IMR-90 (cell line): Measurements from ENCODE around the gene THRB. TPM values are rescaled to one million over a fixed set of nuclear protein-coding genes. Genes with fewer than 3 reads are reported as not detected.

Experiments used
- ATAC-seq: fragments of 200-7000 bp; cut with Tn5 transposase; 2 replicates; pipeline ENCODE4 v1.9.1; 2020; ENCODE audit warnings: low read depth, mild to moderate bottlenecking, moderate library complexity
- BruUV-seq: library from RNA; stranded (reverse); fragments of 400-500 nt; replicated peaks from 2 replicates; lab custom pipeline; 2021; lab: Mats Ljungman, UMichigan
- CTCF ChIA-PET: fragments of 300-600 bp; formaldehyde crosslinking; extraction: SDS; loops from one replicate; lab custom pipeline; 2021; ENCODE audit warnings: antibody characterized with exemption; lab: Yijun Ruan, JAX
- POLR2A ChIA-PET: fragments of 300-600 bp; sonication (Branson Sonifier 250); formaldehyde crosslinking; loops from one replicate; lab custom pipeline; 2022; ENCODE audit warnings: antibody characterized with exemption; ENCODE audit not compliant: unreplicated experiment; lab: Charles Lee
- DNase-seq: peaks from one replicate; pipeline ENCODE4 v3.0.0; 2013
- H2AFZ ChIP-seq: replicated peaks from 2 replicates; pipeline ENCODE3; 2013; ENCODE audit warnings: low read length, mild to moderate bottlenecking; ENCODE audit not compliant: poor library complexity
- H2AK5ac ChIP-seq: 2 replicates; pipeline ENCODE4 v1.6.1; 2013; ENCODE audit warnings: low read depth, low read length, inconsistent platforms
- H2AK9ac ChIP-seq: replicated peaks from 2 replicates; pipeline ENCODE3; 2013; ENCODE audit warnings: mild to moderate bottlenecking, low read depth, low read length, moderate library complexity; ENCODE audit not compliant: poor library complexity
- H2BK120ac ChIP-seq: 2 replicates; pipeline ENCODE4 v1.6.1; 2013; ENCODE audit warnings: low read depth, low read length, inconsistent platforms
- H2BK15ac ChIP-seq: 3 replicates; pipeline ENCODE4 v1.6.1; 2013; ENCODE audit warnings: low read depth, low read length, inconsistent platforms
- H2BK20ac ChIP-seq: 2 replicates; pipeline ENCODE4 v1.6.1; 2013; ENCODE audit warnings: low read depth, mild to moderate bottlenecking, inconsistent platforms, low read length, moderate library complexity
- H2BK5ac ChIP-seq: 2 replicates; pipeline ENCODE4 v1.6.1; 2013; ENCODE audit warnings: mild to moderate bottlenecking, low read depth, low read length, inconsistent platforms; ENCODE audit not compliant: poor library complexity, severe bottlenecking
- H3K14ac ChIP-seq: replicated peaks from 2 replicates; pipeline ENCODE4 v1.6.1; 2013; ENCODE audit warnings: low read depth, low read length, inconsistent platforms
- H3K18ac ChIP-seq: 2 replicates; pipeline ENCODE4 v1.6.1; 2013; ENCODE audit warnings: low read depth, low read length, control low read depth
- H3K23ac ChIP-seq: 2 replicates; pipeline ENCODE4 v1.6.1; 2013; ENCODE audit warnings: low read depth, low read length, inconsistent platforms
- H3K27ac ChIP-seq: 2 replicates; pipeline ENCODE4 v1.5.1; 2013; ENCODE audit warnings: mild to moderate bottlenecking, control low read depth, low read length; ENCODE audit not compliant: insufficient read depth
- H3K27me3 ChIP-seq: 2 replicates; pipeline ENCODE4 v1.6.1; 2013; ENCODE audit warnings: low read length; ENCODE audit not compliant: control insufficient read depth, insufficient read depth
- H3K36me3 ChIP-seq: 2 replicates; pipeline ENCODE4 v1.6.1; 2013; ENCODE audit warnings: low read length, mixed read lengths; ENCODE audit not compliant: control insufficient read depth, insufficient read depth
- H3K4ac ChIP-seq: 2 replicates; pipeline ENCODE4 v1.6.1; 2013; ENCODE audit warnings: low read depth, low read length, inconsistent platforms
- H3K4me1 ChIP-seq: 2 replicates; pipeline ENCODE4 v1.6.1; 2013; ENCODE audit warnings: low read length, mixed read lengths; ENCODE audit not compliant: control insufficient read depth, insufficient read depth
- H3K4me2 ChIP-seq: 2 replicates; pipeline ENCODE4 v1.6.1; 2013; ENCODE audit warnings: low read depth, mild to moderate bottlenecking, control low read depth, low read length, moderate library complexity
- H3K4me3 ChIP-seq: 2 replicates; pipeline ENCODE4 v1.5.1; 2013; ENCODE audit warnings: low read depth, mild to moderate bottlenecking, control low read depth, low read length, moderate library complexity; ENCODE audit not compliant: insufficient read depth
- H3K56ac ChIP-seq: 2 replicates; pipeline ENCODE4 v1.6.1; 2013; ENCODE audit warnings: low read length, inconsistent platforms; ENCODE audit not compliant: insufficient read depth; ENCODE audit errors: extremely low read depth
- H3K79me1 ChIP-seq, 2 experiments: 2 replicates each; pipeline ENCODE4 v1.6.1; 2013; ENCODE audit warnings: low read length in 2 of 2, inconsistent platforms in 1 of 2, low read depth in 1 of 2
- H3K9ac ChIP-seq: 2 replicates; pipeline ENCODE4 v1.6.1; 2013; ENCODE audit warnings: low read depth, low read length, control low read depth
- H3K9me1 ChIP-seq: 2 replicates; pipeline ENCODE4 v1.6.1; 2013; ENCODE audit warnings: low read length, inconsistent platforms; ENCODE audit not compliant: insufficient read depth
- H3K9me3 ChIP-seq: 2 replicates; pipeline ENCODE4 v1.6.1; 2013; ENCODE audit warnings: low read length; ENCODE audit not compliant: control insufficient read depth, insufficient read depth
- H4K20me1 ChIP-seq: 2 replicates; pipeline ENCODE4 v1.6.1; 2013; ENCODE audit warnings: low read length, inconsistent platforms; ENCODE audit not compliant: insufficient read depth
- H4K5ac ChIP-seq: 2 replicates; pipeline ENCODE4 v1.6.1; 2013; ENCODE audit warnings: mild to moderate bottlenecking, low read depth, low read length, control low read depth
- H4K8ac ChIP-seq, 2 experiments: 2 replicates each; pipeline ENCODE4 v1.6.1; 2013; ENCODE audit warnings: low read depth in 2 of 2, low read length in 2 of 2, control low read depth in 1 of 2, inconsistent platforms in 1 of 2
- H4K91ac ChIP-seq: 2 replicates; pipeline ENCODE4 v1.6.1; 2013; ENCODE audit warnings: low read depth, low read length, inconsistent platforms; ENCODE audit not compliant: insufficient read depth
- BHLHE40 ChIP-seq: fragments of 150-350 bp; IDR thresholded peaks from 2 replicates; pipeline ENCODE4 v1.6.1; 2016; ENCODE audit warnings: mild to moderate bottlenecking, low read depth, low read length
- CHD1 ChIP-seq: IDR thresholded peaks from 2 replicates; pipeline ENCODE4 v1.6.1; 2012; ENCODE audit warnings: low read depth, low read length, improper control_type of control experiment
- FOS ChIP-seq: fragments of 150-350 bp; IDR thresholded peaks from 2 replicates; pipeline ENCODE4 v1.6.1; 2016; ENCODE audit warnings: low read depth, low read length
- RAD21 ChIP-seq: IDR thresholded peaks from 2 replicates; pipeline ENCODE4 v1.6.1; 2012; ENCODE audit warnings: low read length, improper control_type of control experiment
- SMC3 ChIP-seq: fragments of 150-350 bp; IDR thresholded peaks from 2 replicates; pipeline ENCODE4 v1.6.1; 2016; ENCODE audit warnings: low read depth, mild to moderate bottlenecking, antibody characterized with exemption, low read length, moderate library complexity
- WGBS, 2 experiments: methylation state at CpG; one replicate each; pipeline versions ENCODE4 v1.1.5 to v1.1.7; 2013; ENCODE audit warnings: missing lambda C conversion rate in 2 of 2; ENCODE audit not compliant: insufficient read length in 1 of 2; ENCODE audit errors: extremely low coverage in 2 of 2; 5-methylcytosine and 5-hydroxymethylcytosine counted together
- dilution Hi-C: fragments of 300-500 bp; cut with HindIII; formaldehyde crosslinking; loops from one replicate; pipeline ENCODE4 v1.14.3; 2018; ENCODE audit warnings: low sequenced_read_pairs; ENCODE audit not compliant: unreplicated experiment
- in situ Hi-C: fragments of 300-500 bp; cut with MboI; formaldehyde crosslinking; loops from 3 replicates; pipeline ENCODE4 v1.14.3; 2019; ENCODE audit warnings: low sequenced_read_pairs, inconsistent platforms, mixed read lengths
- intact Hi-C: fragments of 100-400 bp; cut with micrococcal nuclease; formaldehyde crosslinking; loops from 2 replicates; pipeline ENCODE4 v1.10.0; 2022
- polyA plus RNA-seq, 3 experiments: library from polyadenylated mRNA; depleted of rRNA; stranded (reverse); fragments of >200 nt; gene quantifications; 2 replicates each; pipeline ENCODE4 v1.2.3, GENCODE V29; 2012; ENCODE audit warnings: low replicate concordance in 1 of 3
- total RNA-seq: library from RNA; depleted of rRNA; stranded (reverse); fragments of >200 nt; gene quantifications from 2 replicates; pipeline ENCODE4 v1.2.3, GENCODE V29; 2012
- TF ChIP-seq, protein P1 (sequence below): conservative IDR thresholded peaks from 2 replicates; pipeline ENCODE4 v1.5.1; 2012; ENCODE audit warnings: mild to moderate bottlenecking, low read depth, low read length, improper control_type of control experiment

The THRB gene
- total and polyA plus RNA-seq, 2 of the 4 experiments (the other 2 are of a cell fraction) = under 0.01 TPM; not detected in 1

DNA sequence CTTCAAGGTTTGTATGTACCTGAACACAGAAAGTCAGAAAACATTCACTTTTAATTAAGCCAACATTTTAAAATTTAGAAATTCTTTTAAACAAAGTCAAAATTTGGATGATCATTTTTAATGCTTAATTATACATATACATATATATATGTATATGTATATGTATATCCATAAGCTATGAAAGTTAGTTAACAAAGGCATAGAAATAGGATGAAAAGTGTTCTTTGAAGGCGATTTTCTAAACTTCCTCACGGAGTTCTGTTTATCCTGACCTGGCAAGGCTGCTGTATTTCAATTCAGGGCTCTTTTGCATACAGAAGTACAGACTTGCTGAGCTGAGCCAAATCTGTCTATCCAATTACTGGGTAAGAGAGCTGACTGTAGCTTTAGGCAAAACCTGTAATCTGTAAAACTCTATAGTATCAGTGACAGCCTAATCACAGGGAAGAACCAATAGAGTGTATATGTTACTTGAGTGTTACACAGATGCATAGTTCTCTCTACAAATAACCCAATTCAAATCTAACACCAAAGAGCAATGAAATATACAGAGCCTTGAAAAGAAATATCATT is 32.1 kb upstream of the THRB start:
- H3K4me1 ChIP-seq = no peaks in the 10 kb centered on the region
- dilution Hi-C loops = no loop called here
- no peak overlapping the region for H2AK9ac ChIP-seq
- no peak overlapping the region for H3K18ac ChIP-seq
- ATAC-seq (no peak), DNase-seq (no peak)
- no peak overlapping the region for H2BK120ac ChIP-seq
- H3K4ac ChIP-seq = no peak overlapping the region
- H3K27ac ChIP-seq = no peak overlapping the region
- H3K4me2 ChIP-seq = no peak overlapping the region
- H2AK5ac ChIP-seq = no peak overlapping the region
- no peak overlapping the region for H3K56ac ChIP-seq
- H4K5ac ChIP-seq = no peak overlapping the region
- BruUV-seq = no TSS peak
- no peak overlapping the region for H2BK5ac ChIP-seq
- no peaks in the 10 kb centered on the region for H3K79me1 ChIP-seq
- H3K9me1 ChIP-seq = no peaks in the 10 kb centered on the region
- no peak overlapping the region for H2AFZ ChIP-seq
- in situ Hi-C loops = no loop called here
- POLR2A ChIA-PET = no interaction called here
- WGBS, 2 experiments = no CpG with 5 or more reads among the region's 2 CpGs
- H3K9me3 ChIP-seq = no peaks in the 10 kb centered on the region
- TF ChIP-seq BHLHE40 = no peak
- TF ChIP-seq SMC3 = no peak
- TF ChIP-seq FOS = no peak
- TF ChIP-seq, protein P1, sequence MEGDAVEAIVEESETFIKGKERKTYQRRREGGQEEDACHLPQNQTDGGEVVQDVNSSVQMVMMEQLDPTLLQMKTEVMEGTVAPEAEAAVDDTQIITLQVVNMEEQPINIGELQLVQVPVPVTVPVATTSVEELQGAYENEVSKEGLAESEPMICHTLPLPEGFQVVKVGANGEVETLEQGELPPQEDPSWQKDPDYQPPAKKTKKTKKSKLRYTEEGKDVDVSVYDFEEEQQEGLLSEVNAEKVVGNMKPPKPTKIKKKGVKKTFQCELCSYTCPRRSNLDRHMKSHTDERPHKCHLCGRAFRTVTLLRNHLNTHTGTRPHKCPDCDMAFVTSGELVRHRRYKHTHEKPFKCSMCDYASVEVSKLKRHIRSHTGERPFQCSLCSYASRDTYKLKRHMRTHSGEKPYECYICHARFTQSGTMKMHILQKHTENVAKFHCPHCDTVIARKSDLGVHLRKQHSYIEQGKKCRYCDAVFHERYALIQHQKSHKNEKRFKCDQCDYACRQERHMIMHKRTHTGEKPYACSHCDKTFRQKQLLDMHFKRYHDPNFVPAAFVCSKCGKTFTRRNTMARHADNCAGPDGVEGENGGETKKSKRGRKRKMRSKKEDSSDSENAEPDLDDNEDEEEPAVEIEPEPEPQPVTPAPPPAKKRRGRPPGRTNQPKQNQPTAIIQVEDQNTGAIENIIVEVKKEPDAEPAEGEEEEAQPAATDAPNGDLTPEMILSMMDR = no peak
- TF ChIP-seq RAD21 = no peak
- no peak for TF ChIP-seq CHD1
- H3K36me3 ChIP-seq = no peaks in the 10 kb centered on the region
- H3K9ac ChIP-seq = no peak overlapping the region
- H3K27me3 ChIP-seq = peaks cover 9% of the 10 kb centered on the region
- intact Hi-C loops = no loop called here
- H3K14ac ChIP-seq = no peak overlapping the region
- H4K20me1 ChIP-seq = no peaks in the 10 kb centered on the region
- H4K8ac ChIP-seq = no peak overlapping the region
- no peak overlapping the region for H3K23ac ChIP-seq
- CTCF ChIA-PET = no interaction called here
- H4K91ac ChIP-seq = no peak overlapping the region
- H2BK20ac ChIP-seq = no peak overlapping the region
- H2BK15ac ChIP-seq = no peak overlapping the region
- no peak overlapping the region for H3K4me3 ChIP-seq
